Non-pigmented ciliary epithelial cell (primary cell): ENCODE measurements around the gene FOLR1.
"Not testable (repeated sequence)": the region's sequence is repeated elsewhere in the genome, so short reads cannot be mapped to it uniquely, and the experiment has no call there.

Experiments used
- DNase-seq: peaks from one replicate; pipeline ENCODE4 v3.0.0-alpha.2; 2010; ENCODE audit warnings: low read depth

Gene FOLR1

GRCh38 chr11:72181553-72181958 lies 10.4 kb upstream of the FOLR1 start:
- DNase-seq = not testable (repeated sequence)

GRCh38 chr11:72188267-72188666 lies 3.7 kb upstream of the FOLR1 start:
- DNase-seq = no peak

- no peak for DNase-seq
Observed at GRCh38 chr11:72189455-72190250, 2.3 kb upstream of the FOLR1 start.

GRCh38 chr11:72190631-72191071 lies 1.3 kb upstream of the FOLR1 start:
- no peak for DNase-seq

- DNase-seq = no peak
Observed at GRCh38 chr11:72195518-72196270, 3.8 kb downstream of the FOLR1 start.

- DNase-seq = not testable (repeated sequence)
Observed at GRCh38 chr11:72201445-72201844, 9.5 kb downstream of the FOLR1 start.

GRCh38 chr11:72202571-72202970 lies 10.6 kb downstream of the FOLR1 start:
- DNase-seq = no peak

- no peak for DNase-seq
Observed at GRCh38 chr11:72203163-72203562, 11.2 kb downstream of the FOLR1 start.

GRCh38 chr11:72204886-72205285 lies 12.9 kb downstream of the FOLR1 start:
- no peak for DNase-seq

- not testable (repeated sequence) for DNase-seq
Observed at GRCh38 chr11:72206794-72207193, 14.9 kb downstream of the FOLR1 start.

GRCh38 chr11:72208281-72208680 lies 16.3 kb downstream of the FOLR1 start:
- DNase-seq = no peak

- no peak for DNase-seq
Observed at GRCh38 chr11:72209101-72209500, 17.2 kb downstream of the FOLR1 start.

GRCh38 chr11:72216638-72217037 lies 24.7 kb downstream of the FOLR1 start, which contains the start of gene FOLR2:
TSS of gene FOLR2 (plus strand) at chr11:72216794. CDS start at chr11:72218585, 1,791 bp downstream.
- no peak for DNase-seq

- DNase-seq = no peak
Observed at GRCh38 chr11:72217841-72218240, 25.9 kb downstream of the FOLR1 start.

- no peak for DNase-seq
Observed at GRCh38 chr11:72218251-72218745, 26.4 kb downstream of the FOLR1 start.

GRCh38 chr11:72220696-72221363 lies 28.9 kb downstream of the FOLR1 start:
- DNase-seq = no peak

GRCh38 chr11:72221386-72222075 lies 29.6 kb downstream of the FOLR1 start:
- no peak for DNase-seq

GRCh38 chr11:72222106-72222891 lies 30.4 kb downstream of the FOLR1 start:
- no peak for DNase-seq

GRCh38 chr11:72222907-72223614 lies 31.1 kb downstream of the FOLR1 start:
- peak; percentile 58 for DNase-seq
